ENCODE data around the gene PRSS33.

PRSS33 gene

DNA sequence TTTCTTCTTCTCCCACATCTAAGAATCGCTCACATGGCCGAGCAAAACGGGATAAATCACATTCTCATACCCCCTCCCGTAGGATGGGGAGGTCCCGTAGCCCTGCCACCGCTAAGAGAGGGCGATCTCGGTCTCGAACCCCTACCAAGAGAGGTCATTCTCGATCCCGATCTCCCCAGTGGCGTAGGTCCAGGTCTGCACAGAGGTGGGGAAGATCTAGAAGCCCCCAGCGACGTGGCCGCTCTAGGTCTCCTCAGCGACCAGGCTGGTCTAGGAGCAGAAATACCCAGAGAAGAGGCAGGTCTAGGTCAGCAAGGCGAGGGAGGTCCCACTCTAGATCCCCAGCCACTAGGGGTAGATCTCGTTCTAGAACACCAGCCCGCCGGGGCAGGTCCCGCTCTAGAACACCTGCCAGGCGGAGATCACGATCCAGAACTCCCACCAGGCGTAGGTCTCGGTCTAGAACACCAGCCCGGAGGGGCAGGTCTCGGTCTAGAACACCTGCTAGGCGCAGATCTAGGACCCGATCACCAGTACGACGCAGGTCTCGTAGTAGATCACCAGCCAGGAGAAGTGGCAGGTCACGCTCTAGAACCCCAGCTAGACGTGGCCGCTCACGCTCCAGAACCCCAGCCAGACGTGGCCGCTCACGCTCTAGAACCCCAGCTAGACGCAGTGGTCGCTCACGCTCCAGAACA lies 25.3 kb downstream of the PRSS33 start:
- no peak for DNase-seq

DNA sequence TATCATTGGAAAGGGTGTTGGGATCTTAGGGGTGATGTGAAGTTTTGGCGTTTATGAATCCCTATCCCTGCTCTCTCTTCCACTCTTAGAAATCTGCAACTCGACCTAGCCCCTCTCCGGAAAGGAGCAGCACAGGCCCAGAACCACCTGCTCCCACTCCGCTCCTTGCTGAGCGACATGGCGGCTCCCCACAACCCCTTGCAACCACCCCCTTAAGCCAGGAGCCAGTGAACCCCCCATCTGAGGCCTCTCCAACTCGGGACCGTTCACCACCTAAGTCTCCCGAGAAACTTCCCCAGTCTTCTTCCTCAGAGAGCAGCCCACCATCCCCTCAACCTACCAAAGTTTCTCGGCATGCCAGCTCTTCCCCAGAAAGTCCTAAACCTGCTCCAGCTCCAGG lies 25.9 kb downstream of the PRSS33 start:
- DNase-seq = no peak

DNA sequence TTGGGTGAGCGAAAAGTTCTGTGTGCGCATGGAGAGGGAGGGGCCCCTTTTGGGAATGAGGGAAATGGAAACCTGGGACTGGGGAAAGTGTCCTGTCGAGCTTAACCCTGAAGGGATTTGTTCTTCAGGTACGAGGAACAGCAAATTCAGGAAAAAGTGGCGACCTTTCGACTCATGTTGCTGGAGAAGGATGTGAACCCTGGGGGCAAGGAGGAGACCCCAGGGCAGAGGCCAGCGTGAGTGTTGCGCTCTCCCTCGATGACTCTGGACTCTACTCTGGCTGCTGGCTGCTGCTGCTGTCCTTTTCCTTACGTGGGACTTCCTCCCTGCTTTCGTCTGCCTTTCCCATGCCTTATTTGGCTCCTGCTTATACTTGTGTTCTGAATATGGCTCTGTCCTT lies 30.0 kb downstream of the PRSS33 start:
- DNase-seq = no peak

GRCh38 chr16:2756288-2757015 lies 30.9 kb downstream of the PRSS33 start:
- DNase-seq = no peak

GRCh38 chr16:2755158-2755557 lies 32.2 kb downstream of the PRSS33 start:
- DNase-seq = no peak

- DNase-seq = no peak
Measured at GRCh38 chr16:2753733-2754020, 33.7 kb downstream of the PRSS33 start.

DNA sequence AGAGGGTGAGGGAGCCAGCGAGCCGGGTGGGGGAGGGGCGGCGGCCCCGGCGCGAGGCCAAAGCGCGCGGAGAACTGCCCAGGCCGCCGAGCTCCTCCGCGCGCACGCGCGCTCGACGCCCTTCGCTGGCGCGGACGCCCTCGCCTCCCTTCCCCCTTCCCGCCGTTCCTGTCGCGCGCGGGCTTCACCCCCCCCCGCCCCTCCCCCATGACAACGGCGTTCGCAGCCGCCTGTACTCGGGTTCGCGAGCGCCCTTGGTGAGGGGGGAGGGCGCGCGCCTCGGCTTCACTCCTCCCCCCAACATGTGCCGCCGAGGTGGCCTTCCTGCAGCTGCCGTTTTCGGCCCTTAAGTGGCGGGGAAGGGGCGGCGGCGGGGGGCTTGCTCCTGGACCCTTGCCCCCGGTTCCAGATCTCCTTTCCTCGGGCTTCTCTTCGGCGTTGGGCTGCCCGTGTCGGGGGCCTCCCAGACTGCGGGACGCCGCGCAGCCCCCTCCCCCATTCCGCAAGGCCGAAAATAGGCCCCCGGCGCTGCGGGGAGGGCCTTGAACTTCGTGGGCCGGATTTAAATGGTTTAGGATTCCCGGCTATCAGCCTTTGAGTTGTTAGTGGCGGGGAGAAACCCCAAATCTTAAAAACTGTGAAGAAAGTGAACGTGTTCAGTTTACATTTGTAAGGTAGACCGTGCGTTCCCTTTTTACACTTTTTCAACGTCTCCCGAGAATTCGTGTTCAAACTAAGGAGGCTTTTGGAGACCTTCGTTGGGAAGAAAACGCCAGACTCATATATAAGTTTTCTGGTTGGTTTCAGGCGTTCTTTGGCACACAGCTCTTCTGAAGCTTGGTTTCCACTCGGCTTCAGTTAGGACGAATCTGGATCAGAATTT lies 34.3 kb downstream of the PRSS33 start:
- peak; percentile 78 for DNase-seq

DNA sequence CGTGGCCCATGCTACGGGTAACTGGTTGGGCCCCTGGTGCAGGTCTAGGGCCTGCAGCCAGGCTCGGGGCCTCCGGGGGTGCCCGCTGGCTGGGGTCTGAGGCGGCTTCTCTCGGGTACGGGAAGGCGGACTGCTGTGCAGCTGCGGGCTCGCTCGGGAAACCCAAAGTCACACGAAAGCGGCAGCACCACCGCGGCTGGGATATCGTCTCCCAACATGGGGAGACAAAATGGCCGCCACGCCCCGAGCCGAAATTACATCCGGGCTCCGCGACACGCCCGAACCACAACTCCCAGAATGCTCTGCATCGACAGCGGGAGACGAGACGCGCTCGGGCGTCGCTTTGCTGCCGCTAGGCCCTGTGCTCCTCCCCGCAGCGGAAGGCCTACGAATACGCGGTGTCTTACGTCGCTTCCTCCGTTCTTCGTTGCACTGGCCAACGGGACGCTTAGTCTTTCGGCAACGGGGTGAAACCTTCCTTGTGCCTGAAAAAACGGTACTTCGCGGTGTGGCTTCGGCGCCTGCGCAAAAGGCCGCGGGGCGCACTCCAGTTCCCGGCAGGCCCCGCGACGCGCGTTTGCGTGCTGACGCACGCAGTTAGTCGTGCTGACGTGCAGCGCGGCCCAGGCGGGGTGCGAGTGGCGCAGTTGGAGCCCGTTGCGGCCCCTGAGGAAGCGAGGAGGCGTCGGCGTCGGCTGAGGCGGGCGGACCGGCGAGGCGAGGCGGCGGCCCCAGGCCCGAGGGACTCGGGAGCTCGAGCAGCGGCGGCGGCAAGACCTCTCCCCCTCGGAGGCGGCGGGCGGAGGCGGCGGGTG lies 35.1 kb downstream of the PRSS33 start, which contains the start of gene SRRM2:
Gene SRRM2 (plus strand): TSS at position 604 of the 815 bp plus-strand sequence. CDS start 3,727 bp downstream, outside the sequence.
- peak; percentile 94 for DNase-seq

GRCh38 chr16:2751577-2752034 lies 35.8 kb downstream of the PRSS33 start:
- no peak for DNase-seq

DNA sequence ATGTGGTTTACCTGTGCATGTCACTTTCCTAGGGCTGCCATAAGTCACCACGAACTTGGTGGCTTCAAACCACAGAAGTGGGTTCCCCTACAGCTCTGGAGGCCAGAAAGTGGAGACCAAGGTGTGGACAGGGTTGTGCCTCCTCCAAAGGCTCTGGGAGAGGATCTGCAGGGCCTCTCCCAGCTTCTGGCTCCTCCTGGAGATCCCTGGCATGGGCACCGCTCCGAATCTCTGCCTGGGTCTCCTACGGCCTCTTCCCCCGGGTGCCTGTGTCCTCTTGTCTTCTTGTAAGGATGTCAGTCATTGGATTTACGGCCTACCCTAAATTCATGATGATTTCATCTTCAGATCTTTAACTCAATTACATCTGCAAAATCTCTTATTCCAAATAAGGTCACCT lies 37.4 kb downstream of the PRSS33 start:
- no peak for DNase-seq

DNA sequence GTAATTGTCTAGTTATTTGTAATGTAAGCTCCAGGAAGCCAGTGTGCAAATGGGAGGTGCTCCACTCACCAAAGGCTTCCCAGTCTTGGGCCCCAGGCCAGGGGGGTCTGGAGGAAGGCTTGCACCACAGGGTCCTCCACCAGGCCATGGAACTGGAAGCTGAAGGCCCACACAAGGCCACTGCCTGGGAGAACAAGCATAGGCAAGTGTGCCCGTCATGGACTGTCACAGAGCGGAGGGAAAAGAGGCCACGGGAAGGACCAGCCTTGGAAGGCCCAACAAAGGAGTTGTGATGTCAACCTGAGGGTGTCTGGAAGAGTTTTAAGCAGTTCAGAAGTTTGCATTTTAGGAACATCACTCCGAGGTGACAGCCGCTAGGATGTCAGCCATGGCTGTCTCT lies 37.9 kb downstream of the PRSS33 start:
- DNase-seq = no peak

GRCh38 chr16:2748757-2749455 lies 38.5 kb downstream of the PRSS33 start:
- no peak for DNase-seq

DNA sequence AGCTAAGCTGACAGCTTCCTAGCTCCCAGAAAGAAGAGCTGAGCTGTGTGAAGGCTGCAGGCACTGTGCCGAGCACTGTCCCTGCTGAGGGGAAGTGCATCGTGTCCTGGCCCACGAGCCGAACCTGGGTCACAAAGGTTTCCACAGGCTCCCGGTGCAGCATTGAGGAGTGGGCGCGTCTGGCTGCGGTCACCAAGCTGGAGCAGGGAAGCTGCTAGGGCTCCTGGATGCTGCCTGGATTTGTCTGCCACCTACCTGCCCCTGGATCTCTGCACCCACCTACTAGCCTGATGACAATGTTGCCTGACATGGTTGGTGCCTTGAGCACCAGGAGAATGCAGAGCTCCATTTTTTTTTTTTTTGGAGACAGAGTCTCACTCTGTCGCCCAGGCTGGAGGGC lies 41.4 kb downstream of the PRSS33 start:
- no peak for DNase-seq

DNA sequence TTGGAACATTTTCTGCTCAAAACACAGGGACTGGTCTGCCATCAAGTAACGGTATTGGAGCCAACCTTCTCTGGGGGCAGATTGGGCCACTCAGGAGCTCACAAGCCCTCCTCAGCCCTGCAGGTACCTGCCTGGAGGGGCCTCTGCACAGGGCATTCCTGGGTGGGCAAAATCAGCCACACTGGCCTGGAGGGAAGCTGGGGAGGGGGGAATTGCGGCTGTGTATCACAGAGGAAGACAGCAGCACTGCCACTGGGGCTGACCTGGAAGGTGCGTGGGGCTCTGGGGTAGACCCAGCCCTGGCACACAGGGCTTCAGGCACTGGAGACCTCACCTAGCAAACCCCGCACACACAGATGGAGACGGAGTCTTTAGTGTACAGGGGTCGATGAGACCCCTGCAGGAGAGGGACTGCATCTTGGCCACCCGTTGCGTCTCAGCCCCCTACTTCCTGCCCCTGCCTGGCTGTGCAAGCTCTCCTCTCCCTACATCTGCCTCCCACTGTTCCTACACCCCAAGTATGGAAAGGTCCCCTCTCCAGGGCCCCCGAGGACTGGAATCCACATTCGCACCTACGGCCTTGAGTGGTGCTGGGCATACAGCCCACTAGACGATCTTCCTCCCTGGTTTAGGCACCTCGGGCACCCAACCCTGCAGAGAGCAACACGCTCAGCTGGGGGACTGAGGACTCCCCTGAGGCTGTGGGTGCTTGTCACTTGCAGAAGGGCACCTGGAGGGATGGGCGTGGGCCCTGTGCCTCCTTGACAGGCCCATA lies 42.1 kb downstream of the PRSS33 start:
- DNase-seq = no peak

- no peak for DNase-seq
Measured at GRCh38 chr16:2744711-2745110, 42.6 kb downstream of the PRSS33 start.

DNA sequence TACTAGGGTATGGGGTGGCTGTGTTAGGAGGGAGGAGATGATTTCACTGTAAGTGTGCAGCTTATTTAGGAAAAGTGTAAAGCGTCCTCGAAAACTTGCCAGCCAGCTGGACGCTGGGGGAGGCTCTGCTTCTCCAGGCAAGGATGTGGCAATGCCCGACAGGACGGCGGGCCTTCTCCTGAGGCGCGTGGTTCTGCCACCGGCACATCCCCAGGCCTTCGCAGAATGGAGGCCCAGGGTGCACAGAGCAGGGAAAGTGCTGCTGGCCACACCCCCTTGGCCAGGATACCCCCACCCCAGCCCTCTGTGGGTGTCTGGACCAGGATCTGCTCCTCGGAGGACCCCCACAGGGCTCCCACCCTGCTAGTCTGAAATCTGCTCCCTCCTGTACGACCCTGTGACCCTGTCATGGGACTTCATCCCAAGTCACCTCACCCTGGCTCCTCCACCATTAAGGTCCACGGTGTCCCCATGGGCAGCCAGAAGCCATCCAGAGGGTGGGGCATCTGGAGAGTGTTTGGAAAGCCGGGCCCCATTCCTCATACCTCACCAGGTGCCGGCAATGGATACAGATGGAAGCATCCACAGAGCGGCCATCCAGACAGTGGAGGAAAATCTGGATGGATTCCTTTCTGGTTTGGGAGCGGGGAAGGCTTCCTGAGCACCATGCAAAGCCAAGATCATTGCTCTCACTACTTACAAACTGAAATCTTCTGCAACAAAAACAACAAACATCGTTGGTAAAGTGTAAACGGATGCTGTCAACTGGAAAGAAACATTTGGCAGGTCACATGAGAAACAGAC lies 44.2 kb downstream of the PRSS33 start:
- no peak for DNase-seq

DNA sequence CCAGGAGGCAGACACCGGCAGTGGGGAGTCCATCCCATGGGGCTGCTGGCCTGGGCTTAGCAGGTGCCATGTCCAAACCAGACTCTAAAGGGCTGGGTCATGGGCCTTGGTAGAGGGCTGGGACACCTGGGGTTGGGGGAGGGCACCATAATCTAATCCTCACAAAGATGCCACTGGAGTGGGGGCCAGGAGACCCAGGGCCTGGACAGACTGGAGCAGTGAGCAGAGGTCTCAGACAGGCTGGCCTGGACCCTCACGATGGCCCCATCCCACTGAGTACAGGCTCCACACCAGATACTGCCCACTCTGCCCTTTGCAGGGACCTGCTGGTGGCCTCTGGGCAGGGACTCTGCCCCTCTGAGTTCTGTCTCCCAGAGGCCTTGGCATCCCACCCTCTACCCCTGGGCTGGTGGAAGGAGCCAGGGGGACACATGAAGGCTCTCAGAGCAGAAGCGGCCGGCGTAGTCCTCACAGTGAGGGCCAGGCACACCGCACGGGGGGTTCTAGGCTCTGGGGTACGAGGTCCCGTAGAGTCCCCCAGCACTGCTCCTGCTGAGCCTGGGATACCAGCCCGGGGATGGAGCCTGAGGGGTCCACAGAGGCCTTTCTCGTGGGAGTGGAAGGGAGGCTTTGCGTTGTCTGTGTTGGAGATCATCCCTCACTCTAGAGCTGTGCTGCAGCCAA lies 44.9 kb downstream of the PRSS33 start:
- no peak for DNase-seq

- DNase-seq = no peak
Measured at GRCh38 chr16:2741168-2741567, 46.2 kb downstream of the PRSS33 start.

DNA sequence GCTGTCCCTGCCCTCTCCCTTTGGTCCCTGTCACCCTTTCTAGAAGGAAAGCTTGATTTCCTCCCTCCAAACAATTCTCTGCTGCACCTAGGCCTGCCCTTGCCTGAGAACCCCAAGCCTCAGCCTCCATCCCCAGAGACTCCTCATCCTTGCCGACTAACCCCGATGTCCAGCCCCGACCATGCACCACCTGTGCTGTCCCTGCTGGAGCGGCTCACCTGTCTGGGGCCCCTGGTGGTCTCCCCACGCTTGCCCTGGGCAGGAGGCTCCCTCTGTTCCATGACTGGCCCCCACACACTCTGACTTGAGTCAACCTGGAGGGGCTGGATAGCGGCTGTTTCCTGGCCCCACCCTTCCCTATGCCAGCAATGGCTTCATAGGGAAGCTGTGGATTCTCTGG lies 46.9 kb downstream of the PRSS33 start:
- no peak for DNase-seq

Measured in CD4-positive, alpha-beta T cell treated with Interferon gamma for 1 hour (primary cell).